Lower lobe of right lung (tissue), 2 donors: Measurements from ENCODE around the gene PWWP3B. TPM values are rescaled to one million over a fixed set of nuclear protein-coding genes. Genes with fewer than 3 reads are reported as not detected.
"Not testable (repeated sequence)": the region's sequence is repeated elsewhere in the genome, so short reads cannot be mapped to it uniquely, and the experiment has no call there.

Experiments used
- ATAC-seq, 2 donors: fragments of 200-7000 bp; cut with Tn5 transposase; one replicate each; pipeline ENCODE4 v1.9.1; 2020 to 2022; ENCODE audit warnings: mild to moderate bottlenecking in 2 of 2, moderate library complexity in 2 of 2
- DNase-seq: peaks from one replicate; pipeline ENCODE4 v3.0.0-alpha.2; 2020
- H3K27ac ChIP-seq: fragments of 200-600 bp; one replicate; pipeline ENCODE4 v1.8.0; 2022
- H3K27me3 ChIP-seq: fragments of 200-600 bp; one replicate; pipeline ENCODE4 v1.8.0; 2022; ENCODE audit warnings: low read depth
- H3K36me3 ChIP-seq: fragments of 200-600 bp; one replicate; pipeline ENCODE4 v1.8.0; 2022; ENCODE audit warnings: mild to moderate bottlenecking
- H3K4me1 ChIP-seq: fragments of 200-600 bp; one replicate; pipeline ENCODE4 v1.8.0; 2022
- H3K4me3 ChIP-seq: fragments of 200-600 bp; one replicate; pipeline ENCODE4 v1.8.0; 2022; ENCODE audit warnings: mild to moderate bottlenecking
- H3K9me3 ChIP-seq: fragments of 200-600 bp; one replicate; pipeline ENCODE4 v1.8.0; 2022
- CTCF ChIP-seq: fragments of 200-600 bp; IDR thresholded peaks from one replicate; pipeline ENCODE4 v1.8.0; 2022; ENCODE audit warnings: antibody characterized with exemption, mild to moderate bottlenecking
- intact Hi-C: fragments of 100-400 bp; cut with DNase I; formaldehyde crosslinking; loops from one replicate; pipeline ENCODE4 v1.11.0; 2022
- total RNA-seq: library from RNA; stranded (reverse); fragmentation: NEBNext Ultra II Directional; extraction: Animal tissue kit (Norgen Biotek cat#: 25700); gene quantifications from one replicate; pipeline ENCODE4 v1.2.1, GENCODE V29; 2021
- donor health status: DM: no; HTN: yes; CAD: no; lungs with severe emphysema.

Gene PWWP3B
- total RNA-seq, 1 donor from 2014 or later: 0.44 TPM

GRCh38 chrX:106170318-106170717, 2.2 kb downstream of the PWWP3B start:
- ATAC-seq (peak in 1 of 2 donors; percentile 54), DNase-seq (no peak)
- H3K9me3 ChIP-seq: no peaks in the 10 kb centered on the region
- H3K36me3 ChIP-seq: no peaks in the 10 kb centered on the region
- H3K4me3 ChIP-seq: no peak overlapping the region
- H3K4me1 ChIP-seq: no peaks in the 10 kb centered on the region
- intact Hi-C loops: no loop called here
- peak; percentile 36 for TF ChIP-seq CTCF
- no peaks in the 10 kb centered on the region for H3K27me3 ChIP-seq
- no peak overlapping the region for H3K27ac ChIP-seq

GRCh38 chrX:106171293-106171820, 3.3 kb downstream of the PWWP3B start:
- no peak for TF ChIP-seq CTCF
- no peaks in the 10 kb centered on the region for H3K36me3 ChIP-seq
- no peaks in the 10 kb centered on the region for H3K9me3 ChIP-seq
- H3K27ac ChIP-seq: no peak overlapping the region
- no peak overlapping the region for H3K4me3 ChIP-seq
- H3K27me3 ChIP-seq: no peaks in the 10 kb centered on the region
- no peaks in the 10 kb centered on the region for H3K4me1 ChIP-seq
- ATAC-seq (no peak), DNase-seq (no peak)
- intact Hi-C loops: no loop called here

GRCh38 chrX:106177106-106177981, 9.2 kb downstream of the PWWP3B start:
- no peaks in the 10 kb centered on the region for H3K36me3 ChIP-seq
- ATAC-seq (no peak), DNase-seq (no peak)
- no peak for TF ChIP-seq CTCF
- H3K4me3 ChIP-seq: no peak overlapping the region
- H3K27ac ChIP-seq: no peak overlapping the region
- H3K4me1 ChIP-seq: no peaks in the 10 kb centered on the region
- intact Hi-C loops: no loop called here
- no peaks in the 10 kb centered on the region for H3K9me3 ChIP-seq
- H3K27me3 ChIP-seq: no peaks in the 10 kb centered on the region

- DNase-seq: no peak
- intact Hi-C loops: no loop called here
- ATAC-seq: no peak
- no peaks in the 10 kb centered on the region for H3K27me3 ChIP-seq
- no peak overlapping the region for H3K27ac ChIP-seq
- no peak for TF ChIP-seq CTCF
- H3K4me1 ChIP-seq: no peaks in the 10 kb centered on the region
- no peaks in the 10 kb centered on the region for H3K9me3 ChIP-seq
- no peaks in the 10 kb centered on the region for H3K36me3 ChIP-seq
- no peak overlapping the region for H3K4me3 ChIP-seq
Observed at GRCh38 chrX:106177982-106178321, 9.8 kb downstream of the PWWP3B start.

- H3K27ac ChIP-seq: no peak overlapping the region
- no peaks in the 10 kb centered on the region for H3K36me3 ChIP-seq
- no peaks in the 10 kb centered on the region for H3K27me3 ChIP-seq
- intact Hi-C loops: no loop called here
- H3K4me1 ChIP-seq: no peaks in the 10 kb centered on the region
- ATAC-seq: no peak
- H3K9me3 ChIP-seq: no peaks in the 10 kb centered on the region
- H3K4me3 ChIP-seq: no peak overlapping the region
- DNase-seq: no peak
- no peak for TF ChIP-seq CTCF
Observed at GRCh38 chrX:106178826-106179225, 10.7 kb downstream of the PWWP3B start.

- intact Hi-C loops, H3K27me3 ChIP-seq: not testable (repeated sequence)
Observed at GRCh38 chrX:106183685-106184084, 15.6 kb downstream of the PWWP3B start.

More at GRCh38 chrX:106183685-106184084, 15.6 kb downstream of the PWWP3B start:
- not testable (repeated sequence) for H3K4me3 ChIP-seq, H3K36me3 ChIP-seq, H3K9me3 ChIP-seq, H3K27ac ChIP-seq, H3K4me1 ChIP-seq, DNase-seq, ATAC-seq
